Measurements from ENCODE around the gene IRX6. TPM values are rescaled to one million over a fixed set of nuclear protein-coding genes. Genes with fewer than 3 reads are reported as not detected.

The IRX6 gene
- total RNA-seq, 1 donor from 2014 or later, result 13.0 TPM

DNA sequence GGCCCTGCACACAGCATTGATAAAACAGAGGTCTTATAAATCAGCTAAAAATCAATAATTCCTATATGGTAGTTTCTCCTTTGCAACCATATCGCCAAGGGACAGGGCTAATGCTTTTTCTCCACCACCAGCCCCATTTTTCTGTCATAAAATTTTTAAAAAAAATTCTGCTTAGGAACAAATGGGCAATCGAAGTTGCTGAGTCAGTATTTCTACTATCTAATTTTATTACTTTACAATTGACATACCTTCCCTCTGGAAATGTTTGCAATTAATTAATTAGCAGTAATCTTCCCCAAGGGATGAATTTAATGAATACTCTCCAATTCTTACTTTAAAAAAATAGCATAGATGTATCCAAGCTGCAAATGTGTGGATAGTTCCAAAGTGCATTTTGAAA, 1.7 kb upstream of the IRX6 start:
- Histone ChIP-seq H3K36me3 (no peaks in the 10 kb centered on the region), H3K9me3 (replicated peaks) (no peaks in the 10 kb centered on the region), H3K4me1 (peaks cover 19% of the 10 kb centered on the region), H3K27me3 (ENCODE audit: low read depth) (peaks cover 80% of the 10 kb centered on the region), H3K4me3 (no peak overlapping the region), H3K27ac (replicated peaks) (no peak overlapping the region)
- TF ChIP-seq, protein P1, sequence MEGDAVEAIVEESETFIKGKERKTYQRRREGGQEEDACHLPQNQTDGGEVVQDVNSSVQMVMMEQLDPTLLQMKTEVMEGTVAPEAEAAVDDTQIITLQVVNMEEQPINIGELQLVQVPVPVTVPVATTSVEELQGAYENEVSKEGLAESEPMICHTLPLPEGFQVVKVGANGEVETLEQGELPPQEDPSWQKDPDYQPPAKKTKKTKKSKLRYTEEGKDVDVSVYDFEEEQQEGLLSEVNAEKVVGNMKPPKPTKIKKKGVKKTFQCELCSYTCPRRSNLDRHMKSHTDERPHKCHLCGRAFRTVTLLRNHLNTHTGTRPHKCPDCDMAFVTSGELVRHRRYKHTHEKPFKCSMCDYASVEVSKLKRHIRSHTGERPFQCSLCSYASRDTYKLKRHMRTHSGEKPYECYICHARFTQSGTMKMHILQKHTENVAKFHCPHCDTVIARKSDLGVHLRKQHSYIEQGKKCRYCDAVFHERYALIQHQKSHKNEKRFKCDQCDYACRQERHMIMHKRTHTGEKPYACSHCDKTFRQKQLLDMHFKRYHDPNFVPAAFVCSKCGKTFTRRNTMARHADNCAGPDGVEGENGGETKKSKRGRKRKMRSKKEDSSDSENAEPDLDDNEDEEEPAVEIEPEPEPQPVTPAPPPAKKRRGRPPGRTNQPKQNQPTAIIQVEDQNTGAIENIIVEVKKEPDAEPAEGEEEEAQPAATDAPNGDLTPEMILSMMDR (IDR thresholded peaks at IDR 0.05; ENCODE audit: borderline replicate concordance), result no peak
- intact Hi-C loops (cut with micrococcal nuclease), result no loop called here
- no peak for DNase-seq

- H3K27ac ChIP-seq (replicated peaks), result peak overlapping the region; percentile 68
- TF ChIP-seq, protein P1 (IDR thresholded peaks at IDR 0.05; ENCODE audit: borderline replicate concordance), result no peak
- peak overlapping the region; percentile 60 for H3K4me3 ChIP-seq
- no peaks in the 10 kb centered on the region for H3K9me3 ChIP-seq (replicated peaks)
- no peaks in the 10 kb centered on the region for H3K36me3 ChIP-seq
- H3K27me3 ChIP-seq (ENCODE audit: low read depth), result peaks cover 89% of the 10 kb centered on the region
- no peak for DNase-seq
- intact Hi-C loops (cut with micrococcal nuclease), result no loop called here
- peaks cover 28% of the 10 kb centered on the region for H3K4me1 ChIP-seq
These were observed 479 bp downstream of the IRX6 start for GRCh38 chr16:55324285-55325079.

- Histone ChIP-seq H3K36me3 (no peaks in the 10 kb centered on the region), H3K4me1 (peaks cover 28% of the 10 kb centered on the region), H3K27ac (replicated peaks) (peak overlapping the region; percentile 68), H3K9me3 (replicated peaks) (no peaks in the 10 kb centered on the region), H3K4me3 (peak overlapping the region; percentile 60), H3K27me3 (ENCODE audit: low read depth) (peaks cover 95% of the 10 kb centered on the region)
- intact Hi-C loops (cut with micrococcal nuclease), result no loop called here
- DNase-seq, result no peak
- TF ChIP-seq, protein P1 (IDR thresholded peaks at IDR 0.05; ENCODE audit: borderline replicate concordance), result no peak
These were observed 1.1 kb downstream of the IRX6 start for GRCh38 chr16:55325080-55325447.

GRCh38 chr16:55325458-55326109, 1.6 kb downstream of the IRX6 start:
- H3K9me3 ChIP-seq (replicated peaks), result no peaks in the 10 kb centered on the region
- peaks cover 99% of the 10 kb centered on the region for H3K27me3 ChIP-seq (ENCODE audit: low read depth)
- H3K27ac ChIP-seq (replicated peaks), result no peak overlapping the region
- peaks cover 30% of the 10 kb centered on the region for H3K4me1 ChIP-seq
- no peaks in the 10 kb centered on the region for H3K36me3 ChIP-seq
- peak overlapping the region; percentile 60 for H3K4me3 ChIP-seq
- no peak for DNase-seq
- TF ChIP-seq, protein P1 (IDR thresholded peaks at IDR 0.05; ENCODE audit: borderline replicate concordance), result no peak
- intact Hi-C loops (cut with micrococcal nuclease), result no loop called here

DNA sequence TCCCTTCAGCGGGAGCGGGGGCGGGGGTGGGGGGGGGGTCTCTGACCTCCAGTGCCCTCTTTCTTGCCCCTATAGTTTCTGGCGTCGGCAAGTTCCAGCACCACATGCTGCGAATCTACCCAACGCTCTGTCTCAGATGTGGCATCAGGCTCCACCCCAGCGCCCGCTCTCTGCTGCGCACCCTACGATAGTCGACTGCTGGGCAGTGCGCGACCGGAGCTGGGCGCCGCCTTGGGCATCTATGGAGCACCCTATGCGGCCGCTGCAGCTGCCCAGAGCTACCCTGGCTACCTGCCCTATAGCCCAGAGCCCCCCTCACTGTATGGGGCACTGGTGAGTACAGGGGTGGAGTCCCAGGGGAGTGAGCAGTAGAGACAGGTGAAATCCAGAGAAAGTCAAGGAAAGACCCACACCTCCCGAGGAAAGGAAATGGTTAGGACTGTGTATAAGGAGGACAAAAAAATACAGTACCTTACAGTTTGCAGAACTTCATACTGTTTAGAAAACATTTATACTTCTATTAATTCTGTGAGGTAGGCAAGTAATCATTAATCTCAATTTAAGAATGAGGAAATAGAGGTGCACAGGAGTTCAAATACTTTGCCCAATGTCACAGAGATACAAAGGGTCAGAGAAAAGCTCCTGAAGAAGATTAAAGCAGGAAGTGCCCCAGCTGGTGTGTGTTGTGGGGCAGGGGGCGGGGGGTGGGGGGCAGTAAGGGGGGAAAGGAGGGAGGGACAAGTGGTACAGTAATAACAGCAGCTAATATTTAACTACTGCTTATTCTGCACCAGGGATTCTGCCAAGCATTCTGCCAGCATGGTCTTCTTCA, 2.5 kb downstream of the IRX6 start:
- no peak for DNase-seq
- H3K36me3 ChIP-seq, result no peaks in the 10 kb centered on the region
- H3K4me3 ChIP-seq, result no peak overlapping the region
- H3K9me3 ChIP-seq (replicated peaks), result no peaks in the 10 kb centered on the region
- intact Hi-C loops (cut with micrococcal nuclease), result no loop called here
- peaks cover 99% of the 10 kb centered on the region for H3K27me3 ChIP-seq (ENCODE audit: low read depth)
- H3K4me1 ChIP-seq, result peaks cover 38% of the 10 kb centered on the region
- H3K27ac ChIP-seq (replicated peaks), result no peak overlapping the region
- TF ChIP-seq, protein P1 (IDR thresholded peaks at IDR 0.05; ENCODE audit: borderline replicate concordance), result no peak
